DND-41 (cell line): Measurements from ENCODE around the gene MCM5.
A peak's percentile ranks its signal among the peaks of the same experiment; 100 is the strongest.

Experiments
- ATAC-seq: fragments of 200-7000 bp; cut with Tn5 transposase; 3 replicates; pipeline ENCODE4 v1.9.1; 2021; ENCODE audit warnings: low read depth; ENCODE audit not compliant: insufficient read depth
- DNase-seq: peaks from one replicate; pipeline ENCODE4 v3.0.0-alpha.2; 2020
- H2AFZ ChIP-seq: 2 replicates; pipeline ENCODE4 v1.6.0; 2012; ENCODE audit warnings: low read depth, low read length
- H3K27ac ChIP-seq: 2 replicates; pipeline ENCODE4 v1.5.1; 2012; ENCODE audit warnings: low read length, inconsistent platforms
- H3K27me3 ChIP-seq: fragments of 200-600 bp; sonication (generic); 2 replicates; pipeline ENCODE4 v1.6.0; 2012; ENCODE audit warnings: low read length, mild to moderate bottlenecking, inconsistent platforms; ENCODE audit not compliant: insufficient read depth, poor library complexity
- H3K36me3 ChIP-seq: 2 replicates; pipeline ENCODE4 v1.5.1; 2012; ENCODE audit warnings: low read length, inconsistent platforms; ENCODE audit not compliant: insufficient read depth
- H3K4me1 ChIP-seq: 2 replicates; pipeline ENCODE4 v1.5.1; 2012; ENCODE audit warnings: mild to moderate bottlenecking, low read length; ENCODE audit not compliant: insufficient read depth
- H3K4me2 ChIP-seq: 2 replicates; pipeline ENCODE4 v1.6.0; 2012; ENCODE audit warnings: mild to moderate bottlenecking, moderate library complexity, low read length, inconsistent platforms; ENCODE audit not compliant: insufficient read depth
- H3K4me3 ChIP-seq, 2 experiments: fragments of 200-600 bp in 1 of 2; shearing (Covaris generic) in 1 of 2; 2 replicates each; pipeline ENCODE4 v1.5.1; 2012 to 2016; ENCODE audit warnings: inconsistent platforms in 2 of 2, low read length in 2 of 2, mild to moderate bottlenecking in 2 of 2, low read depth in 1 of 2, moderate library complexity in 1 of 2
- H3K79me2 ChIP-seq: 2 replicates; pipeline ENCODE4 v1.6.0; 2012; ENCODE audit warnings: low read length, inconsistent platforms; ENCODE audit not compliant: insufficient read depth
- H3K9ac ChIP-seq: 2 replicates; pipeline ENCODE4 v1.6.0; 2012; ENCODE audit warnings: low read depth, mild to moderate bottlenecking, inconsistent platforms, low read length, moderate library complexity
- H3K9me3 ChIP-seq: 2 replicates; pipeline ENCODE4 v1.5.1; 2012; ENCODE audit warnings: low read length, moderate library complexity, mild to moderate bottlenecking, inconsistent platforms; ENCODE audit not compliant: insufficient read depth, severe bottlenecking
- H4K20me1 ChIP-seq: 2 replicates; pipeline ENCODE4 v1.6.0; 2012; ENCODE audit warnings: low read length; ENCODE audit not compliant: insufficient read depth
- EZH2 ChIP-seq: IDR thresholded peaks from 3 replicates; pipeline ENCODE4 v1.6.1; 2012; ENCODE audit warnings: borderline replicate concordance, low read depth, mild to moderate bottlenecking, moderate library complexity, low read length, inconsistent platforms; ENCODE audit not compliant: severe bottlenecking
- TF ChIP-seq, protein P1 (sequence below): IDR thresholded peaks from 2 replicates; pipeline ENCODE4 v1.5.1; 2012; ENCODE audit warnings: borderline replicate concordance, low read length, moderate library complexity, mild to moderate bottlenecking; ENCODE audit not compliant: poor library complexity, severe bottlenecking; ENCODE audit errors: extremely low read depth

MCM5 gene

DNA sequence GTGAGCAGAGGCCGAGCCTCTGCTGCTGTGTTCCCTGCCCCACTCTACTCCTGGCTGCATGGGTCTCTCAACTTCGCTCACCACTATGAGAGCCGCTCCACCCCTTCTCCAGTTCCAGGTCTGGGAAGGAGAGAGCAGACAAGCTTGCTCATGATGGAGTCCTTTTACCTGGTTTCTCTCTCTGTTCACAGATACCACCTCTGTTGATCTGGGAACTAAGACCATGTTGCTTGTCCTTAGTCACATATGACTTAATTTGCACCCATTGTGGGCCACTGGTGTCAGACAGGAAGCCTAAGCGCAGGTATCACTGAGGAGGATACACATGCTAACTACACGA lies 26.8 kb downstream of the MCM5 start:
- Histone ChIP-seq H3K4me3 (no peak overlapping the region), H3K9me3 (no peaks in the 10 kb centered on the region), H3K4me2 (no peak overlapping the region), H3K27ac (no peak overlapping the region), H3K4me1 (no peaks in the 10 kb centered on the region), H4K20me1 (peaks cover 56% of the 10 kb centered on the region), H2AFZ (no peak overlapping the region), H3K36me3 (peaks cover 95% of the 10 kb centered on the region), H3K27me3 (no peaks in the 10 kb centered on the region), H3K9ac (no peak overlapping the region), H3K79me2 (peaks cover 24% of the 10 kb centered on the region; the same call in 1 of the 2 replicates)
- TF ChIP-seq, protein P1, sequence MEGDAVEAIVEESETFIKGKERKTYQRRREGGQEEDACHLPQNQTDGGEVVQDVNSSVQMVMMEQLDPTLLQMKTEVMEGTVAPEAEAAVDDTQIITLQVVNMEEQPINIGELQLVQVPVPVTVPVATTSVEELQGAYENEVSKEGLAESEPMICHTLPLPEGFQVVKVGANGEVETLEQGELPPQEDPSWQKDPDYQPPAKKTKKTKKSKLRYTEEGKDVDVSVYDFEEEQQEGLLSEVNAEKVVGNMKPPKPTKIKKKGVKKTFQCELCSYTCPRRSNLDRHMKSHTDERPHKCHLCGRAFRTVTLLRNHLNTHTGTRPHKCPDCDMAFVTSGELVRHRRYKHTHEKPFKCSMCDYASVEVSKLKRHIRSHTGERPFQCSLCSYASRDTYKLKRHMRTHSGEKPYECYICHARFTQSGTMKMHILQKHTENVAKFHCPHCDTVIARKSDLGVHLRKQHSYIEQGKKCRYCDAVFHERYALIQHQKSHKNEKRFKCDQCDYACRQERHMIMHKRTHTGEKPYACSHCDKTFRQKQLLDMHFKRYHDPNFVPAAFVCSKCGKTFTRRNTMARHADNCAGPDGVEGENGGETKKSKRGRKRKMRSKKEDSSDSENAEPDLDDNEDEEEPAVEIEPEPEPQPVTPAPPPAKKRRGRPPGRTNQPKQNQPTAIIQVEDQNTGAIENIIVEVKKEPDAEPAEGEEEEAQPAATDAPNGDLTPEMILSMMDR, result no peak
- no peak for TF ChIP-seq EZH2
- ATAC-seq (no peak), DNase-seq (no peak)

DNA sequence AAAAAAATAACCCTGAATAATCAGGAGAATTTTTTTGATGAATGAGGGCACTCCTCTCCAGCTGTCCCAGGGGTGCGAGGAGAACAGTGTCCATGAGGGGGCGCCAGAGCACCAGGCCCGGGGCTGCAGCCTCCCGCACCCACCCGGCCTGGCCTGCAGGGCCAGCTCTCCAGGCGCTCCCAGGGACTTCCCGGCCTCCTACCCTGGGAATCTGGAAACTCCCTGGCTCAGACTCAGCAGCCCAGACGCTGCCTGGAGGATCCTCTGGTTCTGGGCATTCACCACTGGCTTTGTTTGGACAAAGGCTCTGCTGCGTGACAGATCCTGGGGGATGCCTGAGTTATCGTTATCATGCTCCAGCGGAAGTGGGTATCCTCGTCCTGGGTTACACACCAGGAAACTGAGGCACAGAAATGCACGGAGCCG lies 31.0 kb downstream of the MCM5 start:
- TF ChIP-seq EZH2, result no peak
- TF ChIP-seq, protein P1, result peak; percentile 66
- ATAC-seq (peak; percentile 67), DNase-seq (peak; percentile 59)
- H3K27me3 ChIP-seq, result no peaks in the 10 kb centered on the region
- peaks cover 38% of the 10 kb centered on the region for H4K20me1 ChIP-seq
- peaks cover 8% of the 10 kb centered on the region; the same call in 1 of the 2 replicates for H3K79me2 ChIP-seq
- H3K9ac ChIP-seq, result no peak overlapping the region
- H2AFZ ChIP-seq, result no peak overlapping the region
- H3K27ac ChIP-seq, result no peak overlapping the region
- H3K4me1 ChIP-seq, result no peaks in the 10 kb centered on the region
- no peak overlapping the region for H3K4me3 ChIP-seq
- no peak overlapping the region for H3K4me2 ChIP-seq
- H3K36me3 ChIP-seq, result peaks cover 91% of the 10 kb centered on the region
- peaks cover 14% of the 10 kb centered on the region for H3K9me3 ChIP-seq

DNA sequence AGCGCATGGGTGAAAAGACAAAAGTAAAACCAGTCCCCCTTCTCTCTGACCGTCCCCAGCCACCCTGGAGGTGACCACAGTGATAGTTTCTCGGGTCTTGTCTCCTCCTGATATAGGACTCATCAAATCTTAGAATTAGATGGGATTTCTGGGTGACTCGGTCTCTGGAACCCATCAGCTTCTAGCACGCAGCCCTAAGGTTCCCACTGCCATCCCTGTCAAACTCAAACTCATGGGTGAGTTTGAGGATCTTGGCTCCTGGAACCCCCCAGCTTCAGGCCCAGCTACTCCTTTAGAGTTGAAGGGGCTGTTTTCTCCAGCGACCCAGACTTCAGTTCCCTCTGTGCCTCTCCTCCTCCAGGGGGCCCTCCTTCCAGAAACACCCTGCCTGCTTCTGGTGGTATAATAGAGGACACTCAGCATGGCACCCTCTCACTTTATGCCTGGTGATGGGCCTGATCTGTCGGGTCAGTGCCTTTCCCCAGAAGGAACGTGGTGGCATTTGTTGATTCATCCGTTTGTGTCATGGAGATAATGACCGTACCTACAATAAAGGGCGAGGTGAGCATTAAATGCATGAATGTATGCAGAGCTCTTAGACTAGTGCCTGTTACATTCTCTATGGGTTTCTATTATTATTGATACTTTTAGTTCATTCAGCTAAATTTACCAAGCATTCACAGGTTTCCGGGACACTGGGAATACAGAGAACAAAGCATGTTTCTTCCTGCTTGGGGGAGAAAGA lies 31.7 kb downstream of the MCM5 start:
- Histone ChIP-seq H3K27ac (no peak overlapping the region), H3K4me2 (no peak overlapping the region), H3K27me3 (no peaks in the 10 kb centered on the region), H4K20me1 (peaks cover 35% of the 10 kb centered on the region), H3K4me1 (no peaks in the 10 kb centered on the region), H3K4me3 (no peak overlapping the region), H3K36me3 (peaks cover 90% of the 10 kb centered on the region), H3K9me3 (peaks cover 14% of the 10 kb centered on the region), H2AFZ (no peak overlapping the region), H3K9ac (no peak overlapping the region), H3K79me2 (peaks cover 3% of the 10 kb centered on the region; the same call in 1 of the 2 replicates)
- no peak for DNase-seq
- TF ChIP-seq, protein P1, result no peak
- TF ChIP-seq EZH2, result no peak
- ATAC-seq, result no peak
